Measurements from ENCODE around the gene ROCK2.
"Not testable (repeated sequence)": the region's sequence is repeated elsewhere in the genome, so short reads cannot be mapped to it uniquely, and the experiment has no call there.

ROCK2 gene

GRCh38 chr2:11342551-11343367 lies 1.7 kb downstream of the ROCK2 start:
- DNase-seq (ENCODE audit: low read depth in 3 of 3, low spot score in 1 of 3), result no peak

GRCh38 chr2:11340717-11341116 lies 3.7 kb downstream of the ROCK2 start:
- no peak for DNase-seq (ENCODE audit: low read depth in 3 of 3, low spot score in 1 of 3)

- DNase-seq (ENCODE audit: low read depth in 3 of 3, low spot score in 1 of 3), result no peak
These were observed 4.8 kb downstream of the ROCK2 start for GRCh38 chr2:11339508-11340083.

- DNase-seq (ENCODE audit: low read depth in 3 of 3, low spot score in 1 of 3), result no peak
These were observed 5.9 kb downstream of the ROCK2 start for GRCh38 chr2:11338580-11338979.

- no peak for DNase-seq (ENCODE audit: low read depth in 3 of 3, low spot score in 1 of 3)
These were observed 6.5 kb downstream of the ROCK2 start for GRCh38 chr2:11337909-11338308.

GRCh38 chr2:11336189-11336588 lies 8.2 kb downstream of the ROCK2 start:
- DNase-seq (ENCODE audit: low read depth in 3 of 3, low spot score in 1 of 3), result no peak

GRCh38 chr2:11333427-11334183 lies 10.8 kb downstream of the ROCK2 start:
- DNase-seq (ENCODE audit: low read depth in 3 of 3, low spot score in 1 of 3), result no peak

GRCh38 chr2:11332596-11332995 lies 11.8 kb downstream of the ROCK2 start:
- no peak for DNase-seq (ENCODE audit: low read depth in 3 of 3, low spot score in 1 of 3)

- DNase-seq (ENCODE audit: low read depth in 3 of 3, low spot score in 1 of 3), result no peak
These were observed 13.8 kb downstream of the ROCK2 start for GRCh38 chr2:11330457-11331142.

- no peak for DNase-seq (ENCODE audit: low read depth in 3 of 3, low spot score in 1 of 3)
These were observed 14.7 kb downstream of the ROCK2 start for GRCh38 chr2:11329776-11330175.

- DNase-seq (ENCODE audit: low read depth in 3 of 3, low spot score in 1 of 3), result not testable (repeated sequence)
These were observed 15.9 kb downstream of the ROCK2 start for GRCh38 chr2:11328522-11328921.

GRCh38 chr2:11327871-11328270 lies 16.6 kb downstream of the ROCK2 start:
- DNase-seq (ENCODE audit: low read depth in 3 of 3, low spot score in 1 of 3), result no peak

GRCh38 chr2:11326677-11327211 lies 17.7 kb downstream of the ROCK2 start:
- DNase-seq (ENCODE audit: low read depth in 3 of 3, low spot score in 1 of 3), result no peak

GRCh38 chr2:11325961-11326676 lies 18.3 kb downstream of the ROCK2 start:
- no peak for DNase-seq (ENCODE audit: low read depth in 3 of 3, low spot score in 1 of 3)

GRCh38 chr2:11321847-11322246 lies 22.6 kb downstream of the ROCK2 start:
- DNase-seq (ENCODE audit: low read depth in 3 of 3, low spot score in 1 of 3), result no peak

GRCh38 chr2:11320698-11321492 lies 23.5 kb downstream of the ROCK2 start:
- DNase-seq (ENCODE audit: low read depth in 3 of 3, low spot score in 1 of 3), result no peak

- DNase-seq (ENCODE audit: low read depth in 3 of 3, low spot score in 1 of 3), result no peak
These were observed 24.5 kb downstream of the ROCK2 start for GRCh38 chr2:11319939-11320338.

- no peak for DNase-seq (ENCODE audit: low read depth in 3 of 3, low spot score in 1 of 3)
These were observed 29.2 kb downstream of the ROCK2 start for GRCh38 chr2:11315074-11315705.

GRCh38 chr2:11314487-11314886 lies 29.9 kb downstream of the ROCK2 start:
- no peak for DNase-seq (ENCODE audit: low read depth in 3 of 3, low spot score in 1 of 3)

Data from stimulated activated CD4-positive, alpha-beta T cell treated with anti-CD3 and anti-CD28 coated beads, TNF-alpha, amount 100 ng/mL, for 1 hour (primary cell).